CD4-positive, CD25-positive, alpha-beta regulatory T cell (primary cell): ENCODE measurements around the gene ANKRD6. TPM values are rescaled to one million over a fixed set of nuclear protein-coding genes. Genes with fewer than 3 reads are reported as not detected.

ENCODE experiments used
- ATAC-seq, 2 donors: fragments of 150-1000 bp; cut with Tn5 transposase; one replicate each; pipeline ENCODE4 v1.10.0; 2021; ENCODE audit warnings: low read depth in 2 of 2, moderate number of reproducible peaks in 2 of 2, moderate library complexity in 1 of 2
- DNase-seq, 3 donors: peaks; one replicate each; pipeline versions ENCODE4 v3.0.0 to v3.0.0-alpha.2; 2012 to 2022; ENCODE audit warnings: mixed read lengths in 1 of 3
- H3K27ac ChIP-seq: one replicate; pipeline ENCODE4 v1.7.0; 2013; ENCODE audit warnings: mild to moderate bottlenecking, low read length; ENCODE audit not compliant: insufficient read depth, poor library complexity, severe bottlenecking
- H3K27me3 ChIP-seq: one replicate; pipeline ENCODE4 v1.7.0; 2013; ENCODE audit warnings: low read length; ENCODE audit not compliant: control insufficient read depth, insufficient read depth
- H3K36me3 ChIP-seq: one replicate; pipeline ENCODE4 v1.7.0; 2013; ENCODE audit warnings: mild to moderate bottlenecking, low read length, moderate library complexity; ENCODE audit not compliant: control insufficient read depth, insufficient read depth
- H3K4me1 ChIP-seq: 2 replicates; pipeline ENCODE4 v1.7.0; 2013; ENCODE audit warnings: mild to moderate bottlenecking, low read length; ENCODE audit not compliant: insufficient read depth, control insufficient read depth, poor library complexity, severe bottlenecking
- H3K4me3 ChIP-seq: one replicate; pipeline ENCODE4 v1.7.0; 2013; ENCODE audit warnings: low read depth, mild to moderate bottlenecking, low read length, moderate library complexity
- H3K9me3 ChIP-seq, 2 experiments: 1 replicate in 1 of 2; 2 replicates in 1 of 2; pipeline ENCODE4 v1.7.0; 2013; ENCODE audit warnings: low read length in 2 of 2, mild to moderate bottlenecking in 1 of 2, moderate library complexity in 1 of 2; ENCODE audit not compliant: control insufficient read depth in 2 of 2
- H3K27ac Mint-ChIP-seq, 3 donors: one replicate each; pipeline ENCODE4 v1.8.0; 2020 to 2022; ENCODE audit warnings: mild to moderate bottlenecking in 3 of 3, mixed read lengths in 3 of 3, moderate library complexity in 2 of 3
- H3K27me3 Mint-ChIP-seq: one replicate; pipeline ENCODE4 v1.8.0; 2022; ENCODE audit warnings: mild to moderate bottlenecking, mixed read lengths
- H3K36me3 Mint-ChIP-seq: one replicate; pipeline ENCODE4 v1.8.0; 2020; ENCODE audit warnings: mixed read lengths
- H3K4me1 Mint-ChIP-seq, 4 donors: one replicate each; pipeline ENCODE4 v1.8.0; 2020 to 2022; ENCODE audit warnings: mixed read lengths in 4 of 4, mild to moderate bottlenecking in 1 of 4
- H3K4me3 Mint-ChIP-seq, 4 donors: one replicate each; pipeline ENCODE4 v1.8.0; 2020 to 2022; ENCODE audit warnings: mild to moderate bottlenecking in 4 of 4, mixed read lengths in 4 of 4, moderate library complexity in 3 of 4
- H3K9me3 Mint-ChIP-seq, 7 donors: one replicate each; pipeline ENCODE4 v1.8.0; 2020 to 2022; ENCODE audit warnings: mixed read lengths in 7 of 7, mild to moderate bottlenecking in 3 of 7, moderate library complexity in 2 of 7
- polyA plus RNA-seq, 4 donors: library from polyadenylated mRNA; unstranded; fragments of 300-500 nt; fragmentation: Illumina TruSeq; gene quantifications; one replicate each; pipeline ENCODE4 v1.2.3, GENCODE V29; 2021
- total RNA-seq: library from RNA; stranded (reverse); gene quantifications from one replicate; pipeline ENCODE4 v1.2.3, GENCODE V29; 2022

ANKRD6 gene
- total and polyA plus RNA-seq, 5 donors from 2014 or later: 0.54 to 6.0 (median 1.4) TPM

DNA sequence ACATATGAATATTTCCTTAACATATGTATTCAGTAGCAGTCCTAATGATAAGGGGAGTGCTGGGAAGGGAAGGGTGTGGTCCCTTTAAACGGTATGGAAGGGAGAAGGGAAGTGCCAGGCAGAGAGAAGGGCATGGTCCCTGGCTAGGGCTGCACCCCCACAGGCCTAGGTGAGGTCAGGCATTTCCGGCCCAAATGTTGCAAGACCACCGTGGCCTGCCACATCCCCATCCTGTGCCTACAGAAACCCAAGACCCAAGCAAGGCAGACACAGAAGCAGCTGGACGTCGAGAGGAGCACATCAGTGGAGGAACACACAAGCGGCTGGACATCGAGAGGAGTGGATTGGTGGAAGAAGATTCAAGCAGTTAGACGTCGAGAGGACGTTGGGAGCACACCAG is 26.8 kb upstream of the ANKRD6 start:
- peak overlapping the region in 2 of 3 donors; percentile 60 to 61 for H3K27ac Mint-ChIP-seq
- Histone ChIP-seq H3K9me3 (no peaks in the 10 kb centered on the region), H3K4me1 (peaks cover 6% of the 10 kb centered on the region), H3K4me3 (no peak overlapping the region), H3K27ac (no peak overlapping the region), H3K36me3 (no peaks in the 10 kb centered on the region), H3K27me3 (peaks cover 12% of the 10 kb centered on the region)
- ATAC-seq (no peak), DNase-seq (no peak)
- peaks cover 4 to 9% (median 7%) of the 10 kb centered on the region in 4 donors for H3K4me1 Mint-ChIP-seq
- no peaks in the 10 kb centered on the region for H3K36me3 Mint-ChIP-seq
- no peaks in the 10 kb centered on the region for H3K9me3 Mint-ChIP-seq
- peaks cover 30% of the 10 kb centered on the region for H3K27me3 Mint-ChIP-seq
- H3K4me3 Mint-ChIP-seq: no peak overlapping the region

DNA sequence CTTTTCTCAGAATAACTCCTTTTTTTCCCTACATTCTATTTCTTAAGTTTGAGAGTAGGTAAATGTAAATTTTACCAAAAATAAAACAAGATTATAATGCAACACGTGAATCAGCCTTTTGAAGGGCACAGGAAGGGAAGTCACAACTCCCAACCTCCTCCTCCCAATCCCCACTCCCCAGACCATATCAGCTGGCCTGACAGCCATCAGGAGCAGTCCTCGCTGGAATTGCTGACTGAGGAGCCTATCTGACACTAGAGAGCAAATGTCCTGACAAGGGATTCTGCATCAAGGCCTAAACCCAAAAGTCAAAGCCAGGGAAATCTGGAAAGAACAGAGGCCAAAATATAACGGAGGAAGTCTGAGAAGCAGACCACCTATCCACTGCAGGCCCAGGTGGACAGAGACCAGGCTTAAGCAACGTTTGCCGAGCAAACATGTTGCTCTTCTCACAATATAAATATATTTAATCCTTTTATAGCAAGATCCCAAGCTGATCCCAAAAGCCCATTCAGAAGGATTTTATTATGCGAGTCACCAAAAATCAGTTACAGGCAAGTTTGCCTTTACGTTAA is 23.4 kb upstream of the ANKRD6 start:
- H3K36me3 Mint-ChIP-seq: no peaks in the 10 kb centered on the region
- H3K4me3 Mint-ChIP-seq: peak overlapping the region in 2 of 4 donors; percentile 78 to 83
- H3K27ac Mint-ChIP-seq: peak overlapping the region in 1 of 3 donors; percentile 20
- DNase-seq: no peak
- H3K36me3 ChIP-seq: no peaks in the 10 kb centered on the region
- no peak for ATAC-seq
- H3K27me3 Mint-ChIP-seq: peaks cover 52% of the 10 kb centered on the region
- H3K4me1 Mint-ChIP-seq: peaks cover 4 to 17% (median 12%) of the 10 kb centered on the region in 4 donors
- H3K9me3 ChIP-seq: no peaks in the 10 kb centered on the region
- peaks cover 22% of the 10 kb centered on the region for H3K27me3 ChIP-seq
- no peak overlapping the region for H3K4me3 ChIP-seq
- no peaks in the 10 kb centered on the region for H3K9me3 Mint-ChIP-seq
- H3K27ac ChIP-seq: no peak overlapping the region
- peaks cover 22% of the 10 kb centered on the region for H3K4me1 ChIP-seq

DNA sequence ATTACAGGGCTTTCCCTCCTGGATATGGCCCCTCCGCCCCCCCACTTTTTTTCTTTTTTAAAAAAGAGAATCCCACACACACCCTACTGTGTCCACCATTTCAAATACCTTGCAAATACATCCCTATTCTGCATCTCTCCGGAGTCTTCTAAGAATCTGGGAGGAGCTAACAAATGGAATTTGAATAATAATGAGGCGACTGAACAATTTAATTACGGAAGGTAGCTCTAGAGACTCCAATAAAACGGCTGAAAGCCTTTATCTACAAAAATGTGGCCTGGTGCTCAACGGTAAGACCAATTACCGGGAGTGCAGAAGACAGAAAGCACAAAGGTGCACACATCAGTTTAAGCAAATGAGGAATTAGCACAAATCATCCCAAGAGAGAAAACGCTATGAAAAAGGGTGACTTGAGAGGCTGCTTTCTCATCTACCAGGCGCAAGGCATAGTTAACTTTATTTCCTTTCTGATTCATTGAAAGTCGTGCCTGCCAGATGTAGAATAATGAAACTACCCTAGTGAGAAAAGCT is 22.7 kb upstream of the ANKRD6 start:
- Histone ChIP-seq H3K9me3 (no peaks in the 10 kb centered on the region), H3K4me3 (peak overlapping the region; percentile 17), H3K4me1 (peaks cover 22% of the 10 kb centered on the region), H3K27me3 (peaks cover 25% of the 10 kb centered on the region), H3K27ac (no peak overlapping the region), H3K36me3 (no peaks in the 10 kb centered on the region)
- Mint-ChIP-seq H3K9me3 (no peaks in the 10 kb centered on the region), H3K4me1 (peaks cover 4 to 17% (median 12%) of the 10 kb centered on the region in 4 donors), H3K27ac (peak overlapping the region in 1 of 3 donors; percentile 11), H3K27me3 (peaks cover 60% of the 10 kb centered on the region), H3K36me3 (no peaks in the 10 kb centered on the region), H3K4me3 (peak overlapping the region; percentile 83 to 91 (median 86))
- DNase-seq (peak in 1 of 3 donors; percentile 35), ATAC-seq (no peak)

DNA sequence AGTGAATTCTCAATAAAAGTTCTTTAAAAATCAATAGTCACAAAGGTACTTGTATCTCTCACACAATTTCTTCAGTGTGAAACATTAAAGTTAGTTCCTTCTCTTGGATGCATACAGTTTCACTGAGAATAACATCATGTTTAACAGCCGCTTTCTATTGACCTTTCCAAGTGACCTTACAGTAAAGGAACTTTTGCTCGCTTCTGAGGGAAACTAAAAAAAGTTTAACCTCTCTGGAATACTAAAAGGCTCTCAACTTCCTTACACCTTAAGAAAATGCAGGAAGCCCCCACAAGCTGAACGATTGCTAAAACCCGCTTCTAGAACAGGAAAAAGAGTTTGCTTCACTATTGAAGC is 22.2 kb upstream of the ANKRD6 start:
- no peak overlapping the region for H3K27ac ChIP-seq
- no peaks in the 10 kb centered on the region for H3K9me3 ChIP-seq
- H3K4me3 ChIP-seq: peak overlapping the region; percentile 17
- DNase-seq: no peak
- Mint-ChIP-seq H3K27me3 (peaks cover 65% of the 10 kb centered on the region), H3K27ac (peak overlapping the region in 2 of 3 donors; percentile 11 to 82), H3K4me1 (peaks cover 4 to 17% (median 12%) of the 10 kb centered on the region in 4 donors), H3K4me3 (peak overlapping the region; percentile 83 to 91 (median 86)), H3K9me3 (no peaks in the 10 kb centered on the region), H3K36me3 (no peaks in the 10 kb centered on the region)
- ATAC-seq: no peak
- no peaks in the 10 kb centered on the region for H3K36me3 ChIP-seq
- H3K4me1 ChIP-seq: peaks cover 22% of the 10 kb centered on the region
- peaks cover 28% of the 10 kb centered on the region for H3K27me3 ChIP-seq

DNA sequence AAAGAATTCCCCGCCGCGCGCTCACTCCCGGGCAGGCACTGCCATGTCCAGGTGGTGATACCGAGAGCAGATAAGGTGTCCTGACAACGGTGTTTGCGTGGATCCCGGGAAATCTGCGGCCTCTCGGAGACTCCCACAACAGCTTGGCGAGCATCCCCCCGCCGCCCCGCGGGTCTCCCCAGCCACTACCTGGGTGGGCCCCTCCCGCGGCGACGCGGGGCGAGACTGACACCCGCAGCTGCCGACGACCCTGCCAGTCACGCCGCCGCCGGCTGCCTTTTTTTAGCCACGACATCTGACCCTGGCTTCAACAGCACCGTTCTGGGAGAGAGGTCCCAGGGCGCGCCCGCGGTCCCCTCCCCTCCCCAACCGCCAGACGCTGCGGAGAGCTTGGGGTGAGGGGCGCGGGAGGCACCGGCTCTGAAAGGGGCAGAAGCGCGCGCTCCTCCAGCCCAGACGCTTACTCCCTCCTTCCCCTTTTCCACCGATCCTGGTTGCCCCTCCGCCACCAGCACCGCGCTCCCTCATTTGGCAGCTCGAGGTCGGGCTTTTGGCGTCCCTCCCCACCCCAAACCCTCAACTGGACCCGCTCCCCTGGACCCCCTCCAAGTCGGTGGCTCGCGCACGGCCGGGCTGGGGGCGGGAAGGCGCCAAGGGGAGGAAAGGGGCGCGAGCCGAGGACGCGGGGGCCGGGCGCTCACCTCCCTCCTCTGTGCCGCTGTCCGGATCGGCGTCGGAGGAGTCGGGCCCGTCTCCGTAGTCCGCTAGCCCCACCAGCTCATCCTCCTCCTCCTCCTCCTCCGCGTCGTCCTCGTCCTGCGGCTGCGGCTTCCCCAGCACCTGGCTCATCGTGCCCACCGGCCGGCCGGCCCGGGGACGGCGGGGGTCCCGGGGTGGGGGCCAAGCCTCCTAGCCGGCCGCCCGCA is 21.5 kb upstream of the ANKRD6 start:
- H3K9me3 Mint-ChIP-seq: no peaks in the 10 kb centered on the region
- DNase-seq (peak; percentile 2 to 40 (median 24)), ATAC-seq (peak in 1 of 2 donors; percentile 32)
- H3K4me1 Mint-ChIP-seq: peaks cover 4 to 17% (median 12%) of the 10 kb centered on the region in 4 donors
- peaks cover 22% of the 10 kb centered on the region for H3K4me1 ChIP-seq
- peaks cover 71% of the 10 kb centered on the region for H3K27me3 Mint-ChIP-seq
- no peaks in the 10 kb centered on the region for H3K36me3 Mint-ChIP-seq
- no peaks in the 10 kb centered on the region for H3K9me3 ChIP-seq
- peaks cover 28% of the 10 kb centered on the region for H3K27me3 ChIP-seq
- no peak overlapping the region for H3K27ac ChIP-seq
- H3K4me3 Mint-ChIP-seq: peak overlapping the region; percentile 83 to 91 (median 86)
- H3K27ac Mint-ChIP-seq: peak overlapping the region in 2 of 3 donors; percentile 11 to 82
- H3K4me3 ChIP-seq: peak overlapping the region; percentile 17
- no peaks in the 10 kb centered on the region for H3K36me3 ChIP-seq

DNA sequence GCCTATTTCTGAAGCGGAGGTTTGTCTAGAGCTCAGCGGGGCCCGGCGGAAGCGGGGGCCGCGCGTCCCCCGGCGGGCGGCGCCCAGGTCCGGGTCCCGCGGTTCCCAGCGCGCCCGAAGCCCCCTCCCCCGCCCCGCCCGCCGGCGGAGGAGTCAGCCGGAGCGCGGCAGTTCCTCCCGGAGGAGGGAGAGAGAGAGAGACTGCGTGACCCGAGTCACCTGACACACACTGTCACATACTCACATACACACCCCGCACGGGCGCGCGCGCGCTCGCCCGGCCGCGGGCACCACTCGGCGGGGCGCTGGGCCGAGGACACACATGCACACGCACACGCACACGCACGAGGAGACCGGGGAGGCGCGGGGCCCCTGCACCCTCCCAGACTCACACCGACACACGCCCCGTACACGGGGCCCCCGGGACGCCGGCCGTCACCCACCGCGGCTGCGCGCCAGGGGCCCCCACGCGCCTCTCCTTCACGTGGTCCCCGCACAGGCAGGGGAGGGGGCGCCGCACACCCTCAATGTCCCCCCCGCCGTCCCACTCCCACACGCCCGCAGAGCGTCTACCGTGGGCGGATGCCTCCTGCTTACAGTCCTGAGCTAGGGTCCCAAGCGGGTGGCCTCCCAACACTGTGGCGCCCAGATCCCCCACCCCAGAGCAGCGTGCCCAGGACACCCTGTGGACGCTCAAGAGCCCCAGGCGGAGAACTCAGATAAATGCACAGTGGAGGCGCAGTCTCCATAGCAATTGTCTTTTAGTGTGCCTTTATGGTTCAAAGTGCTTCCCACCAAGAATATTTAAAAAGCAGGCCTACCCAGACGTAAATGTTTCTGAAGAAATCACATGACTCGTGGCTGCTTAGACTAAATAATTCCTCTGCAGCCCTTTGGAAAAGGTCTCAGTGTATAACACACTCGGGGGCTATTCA is 20.6 kb upstream of the ANKRD6 start, which contains the start of gene RRAGD:
Gene RRAGD (minus strand): TSS at position 203 of the 935 bp plus-strand sequence. CDS start 280 bp downstream, outside the sequence.
- peak within 1 kb of the TSS; percentile 53 for H3K4me3 ChIP-seq
- Mint-ChIP-seq H3K4me3 (peak within 1 kb of the TSS; percentile 83 to 93 (median 91)), H3K4me1 (peaks cover 4 to 17% (median 12%) of the 10 kb centered on the region in 4 donors), H3K36me3 (no peaks in the 10 kb centered on the region), H3K27me3 (peaks cover 74% of the 10 kb centered on the region), H3K27ac (peak within 1 kb of the TSS in 1 of 3 donors; percentile 88), H3K9me3 (peaks cover 0 to under 1% (median 0%) of the 10 kb centered on the region in 7 donors)
- no peaks in the 10 kb centered on the region for H3K36me3 ChIP-seq
- ATAC-seq: peak; percentile 77 to 82
- peak; percentile 22 to 71 (median 46) for DNase-seq
- H3K9me3 ChIP-seq: no peaks in the 10 kb centered on the region
- peaks cover 22% of the 10 kb centered on the region for H3K4me1 ChIP-seq
- no peak within 1 kb of the TSS for H3K27ac ChIP-seq
- peaks cover 36% of the 10 kb centered on the region for H3K27me3 ChIP-seq

DNA sequence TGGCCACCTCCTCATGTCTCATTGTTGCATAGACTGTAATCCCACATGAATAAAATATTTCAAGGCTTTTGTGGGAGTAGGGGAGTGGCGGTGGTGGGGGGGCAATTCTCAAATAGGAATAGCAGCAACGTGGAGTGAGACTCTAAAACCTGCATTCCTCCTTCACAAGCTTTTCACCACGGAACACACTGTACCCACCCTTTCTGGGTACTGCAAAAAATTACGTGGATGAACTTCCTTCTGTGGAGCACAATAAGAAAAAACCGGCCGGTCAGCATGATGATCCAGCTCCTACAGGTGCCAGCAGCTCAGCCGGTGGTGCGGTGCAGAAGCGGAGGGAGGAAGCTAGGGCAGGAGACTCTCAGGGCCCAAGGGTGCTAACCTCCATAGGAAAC is 19.9 kb upstream of the ANKRD6 start:
- Histone ChIP-seq H3K27ac (no peak overlapping the region), H3K27me3 (peaks cover 36% of the 10 kb centered on the region), H3K4me1 (peaks cover 22% of the 10 kb centered on the region), H3K9me3 (no peaks in the 10 kb centered on the region), H3K4me3 (peak overlapping the region; percentile 53), H3K36me3 (no peaks in the 10 kb centered on the region)
- Mint-ChIP-seq H3K27me3 (peaks cover 74% of the 10 kb centered on the region), H3K4me3 (peak overlapping the region; percentile 63 to 93 (median 91)), H3K9me3 (peaks cover 0 to 3% (median 0%) of the 10 kb centered on the region in 7 donors), H3K36me3 (no peaks in the 10 kb centered on the region), H3K4me1 (peaks cover 4 to 17% (median 12%) of the 10 kb centered on the region in 4 donors), H3K27ac (peak overlapping the region in 1 of 3 donors; percentile 88)
- no peak for ATAC-seq
- DNase-seq: no peak
